DMS79 (cell line): ENCODE measurements around the gene MT1E.
"Not testable (repeated sequence)": the region's sequence is repeated elsewhere in the genome, so short reads cannot be mapped to it uniquely, and the experiment has no call there.

ENCODE experiments used
- DNase-seq: peaks from one replicate; lab custom pipeline; 2025; lab: John Stamatoyannopoulos, UW

MT1E gene

GRCh38 chr16:56672761-56673536 is 47.4 kb downstream of the MT1E start:
- DNase-seq: no peak

- DNase-seq: no peak
These were observed 48.3 kb downstream of the MT1E start for GRCh38 chr16:56673921-56674320.

- not testable (repeated sequence) for DNase-seq
These were observed 49.0 kb downstream of the MT1E start for GRCh38 chr16:56674570-56674969.

DNA sequence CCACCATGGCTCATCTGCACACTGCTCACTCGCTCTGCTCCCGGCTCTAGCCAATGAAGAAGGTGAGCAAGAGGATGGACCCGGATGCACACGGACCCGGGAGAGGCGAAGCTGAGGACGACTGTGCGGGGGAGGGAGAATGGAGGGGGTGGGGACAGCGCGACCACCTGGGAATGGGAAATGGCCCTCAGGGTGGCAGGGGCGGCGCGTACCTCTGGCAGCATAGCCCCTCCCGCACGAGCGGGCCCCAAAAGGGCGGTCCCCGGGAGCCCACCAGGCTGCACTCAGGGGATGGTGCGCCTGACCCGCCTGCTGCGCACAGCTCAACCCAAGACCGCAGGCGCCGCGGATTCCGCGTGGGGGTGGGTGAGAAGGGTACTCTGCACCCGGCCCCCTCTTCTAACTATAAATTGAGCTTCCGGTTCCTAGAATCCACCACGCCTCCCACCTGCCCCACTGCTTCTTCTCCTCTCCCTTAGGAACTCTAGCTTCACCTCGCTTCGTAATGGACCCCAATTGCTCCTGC is 50.2 kb downstream of the MT1E start:
- no peak for DNase-seq
